HG02571 (cell line): ENCODE data around the gene COL4A2.
A peak's percentile ranks its signal among the peaks of the same experiment; 100 is the strongest.

Source experiments
- ATAC-seq: cut with Tn5 transposase; IDR thresholded peaks from one replicate; pipeline ENCODE4 v1.9.1; 2021; ENCODE audit warnings: mild to moderate bottlenecking, moderate library complexity; ENCODE audit not compliant: unreplicated experiment

Gene COL4A2

DNA sequence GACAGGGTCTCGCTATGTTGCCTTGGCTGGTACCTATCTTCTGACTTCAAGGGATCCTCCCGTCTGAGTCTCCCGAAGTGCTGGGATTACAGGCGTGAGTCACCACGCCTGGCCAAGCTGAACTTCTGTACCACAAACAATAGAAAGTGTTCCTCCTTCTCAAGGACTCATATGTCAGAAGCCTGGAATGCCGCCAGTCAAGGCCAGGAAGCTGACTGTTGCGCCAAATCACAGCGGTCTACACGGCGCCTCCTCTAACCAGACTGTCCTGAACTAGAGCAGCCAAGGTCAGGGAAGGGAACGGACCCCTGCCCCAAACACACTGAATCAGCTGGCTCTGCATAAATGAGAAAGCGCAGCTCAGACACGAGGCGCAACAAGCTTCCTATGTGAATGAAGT lies 239.8 kb downstream of the COL4A2 start:
- no peak for ATAC-seq

DNA sequence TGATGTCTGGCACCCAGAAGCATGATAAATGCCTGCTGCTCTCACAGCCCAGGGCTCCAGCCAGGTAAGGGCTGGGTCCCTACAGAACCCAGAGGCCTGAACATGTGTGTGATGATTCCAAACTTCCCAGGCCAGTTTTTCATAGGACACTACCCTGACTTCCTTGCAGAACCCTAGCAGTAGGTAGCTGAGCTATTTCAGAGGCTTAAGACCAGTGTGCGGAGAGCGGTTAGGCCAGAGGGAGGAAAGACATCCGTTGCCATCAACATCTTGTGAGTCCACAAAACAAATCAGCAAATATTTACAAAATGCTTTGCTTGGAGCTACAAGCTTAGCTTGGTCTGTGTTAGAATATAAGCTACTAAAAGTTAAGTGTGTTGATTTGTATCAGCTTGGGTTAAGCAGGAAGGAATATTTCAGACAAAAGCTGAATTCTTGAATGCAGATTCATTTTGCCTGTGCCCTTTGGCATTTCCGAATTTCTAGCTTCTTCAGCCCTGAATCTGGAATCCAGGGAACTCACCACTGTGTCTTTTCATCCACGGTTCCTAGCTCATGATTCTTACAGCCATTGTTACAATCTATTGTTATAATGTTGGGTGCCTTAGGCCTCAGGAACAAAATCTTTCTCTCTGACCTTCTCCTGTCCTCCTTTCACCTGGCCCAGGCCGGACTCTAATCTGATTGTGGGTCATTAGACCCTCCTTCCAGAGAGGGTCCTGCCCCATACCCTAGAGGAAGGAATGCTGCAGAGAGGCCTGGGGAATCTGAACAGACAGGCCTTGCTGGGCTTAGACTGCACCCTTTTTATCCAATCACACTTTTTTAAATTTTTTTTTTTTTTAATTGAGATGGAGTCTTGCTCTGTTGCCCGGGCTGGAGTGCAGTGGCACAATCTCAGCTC lies 242.1 kb downstream of the COL4A2 start:
- no peak for ATAC-seq

DNA sequence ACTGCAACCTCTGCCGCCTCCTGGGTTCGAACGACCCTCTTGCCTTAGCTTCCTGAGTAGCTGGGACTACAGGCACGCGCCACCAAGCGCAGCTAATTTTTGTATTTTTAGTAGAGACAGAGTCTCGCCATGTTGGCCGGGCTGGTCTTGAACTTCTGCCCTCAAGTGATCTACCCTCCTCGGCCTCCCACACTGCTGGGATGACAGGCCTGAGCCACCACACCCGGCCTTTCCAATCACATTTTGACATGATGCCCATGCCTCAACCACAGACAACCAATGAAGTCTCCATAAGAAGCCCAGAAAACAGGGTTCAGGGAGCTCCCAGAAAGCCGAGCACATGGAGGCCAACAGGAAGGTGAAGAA lies 242.7 kb downstream of the COL4A2 start:
- ATAC-seq, result no peak

DNA sequence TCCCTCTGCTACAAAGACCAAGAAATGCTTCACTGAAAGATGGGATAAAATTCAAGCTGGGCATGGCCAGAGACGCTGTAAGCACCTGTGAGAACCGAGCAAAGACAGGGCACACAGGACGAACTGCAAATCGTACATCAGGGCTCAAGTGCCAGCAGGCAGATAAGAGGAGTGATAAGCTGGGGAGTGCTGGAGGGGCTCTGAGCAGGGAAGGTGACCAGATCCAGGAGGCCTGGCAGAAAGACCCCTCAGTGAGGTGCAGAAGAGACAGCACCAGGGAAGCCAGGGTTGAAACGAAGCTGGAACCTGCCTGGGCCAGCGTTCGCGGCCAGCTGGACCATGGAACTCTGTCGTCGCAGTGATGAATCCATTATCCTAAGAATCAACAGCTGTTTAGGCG lies 244.2 kb downstream of the COL4A2 start:
- ATAC-seq, result no peak

DNA sequence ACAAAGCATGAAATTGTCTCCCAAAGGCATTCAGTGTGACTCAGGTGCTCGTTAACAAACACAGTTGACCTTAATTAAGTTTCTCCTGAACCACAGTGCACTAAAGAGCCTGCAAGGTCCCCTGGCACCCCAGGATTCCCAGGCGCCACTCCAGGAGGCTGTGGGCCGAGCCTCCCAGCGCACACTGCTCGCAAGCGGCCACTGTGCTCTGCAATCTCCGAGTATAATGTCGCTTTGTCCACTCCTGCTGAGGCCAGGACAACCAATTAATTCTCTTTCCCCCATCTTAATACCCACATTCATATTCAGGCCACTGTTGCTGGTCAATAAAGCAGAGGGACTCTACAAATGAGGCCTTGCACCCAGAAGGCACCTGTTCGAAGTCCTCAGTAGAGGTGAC lies 245.7 kb downstream of the COL4A2 start:
- ATAC-seq, result no peak

DNA sequence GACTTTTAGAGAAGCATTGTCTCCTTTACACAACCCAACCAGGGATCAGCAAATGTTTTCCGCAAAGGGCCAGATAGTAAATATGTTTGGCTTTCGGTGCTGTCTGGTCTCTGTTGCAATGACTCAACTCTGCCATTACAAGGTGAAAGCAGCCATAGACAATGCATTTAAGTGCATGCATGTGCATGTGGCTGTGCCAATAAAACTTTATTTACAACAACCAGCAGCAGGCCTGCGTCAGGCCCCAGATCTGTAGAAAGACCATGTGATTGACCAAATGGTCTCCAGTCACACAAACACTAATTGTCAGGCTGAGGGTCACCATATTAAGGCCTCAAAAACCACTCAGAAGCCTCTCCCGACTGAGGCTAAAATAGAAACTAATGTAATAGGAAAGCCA lies 246.3 kb downstream of the COL4A2 start:
- ATAC-seq, result no peak

DNA sequence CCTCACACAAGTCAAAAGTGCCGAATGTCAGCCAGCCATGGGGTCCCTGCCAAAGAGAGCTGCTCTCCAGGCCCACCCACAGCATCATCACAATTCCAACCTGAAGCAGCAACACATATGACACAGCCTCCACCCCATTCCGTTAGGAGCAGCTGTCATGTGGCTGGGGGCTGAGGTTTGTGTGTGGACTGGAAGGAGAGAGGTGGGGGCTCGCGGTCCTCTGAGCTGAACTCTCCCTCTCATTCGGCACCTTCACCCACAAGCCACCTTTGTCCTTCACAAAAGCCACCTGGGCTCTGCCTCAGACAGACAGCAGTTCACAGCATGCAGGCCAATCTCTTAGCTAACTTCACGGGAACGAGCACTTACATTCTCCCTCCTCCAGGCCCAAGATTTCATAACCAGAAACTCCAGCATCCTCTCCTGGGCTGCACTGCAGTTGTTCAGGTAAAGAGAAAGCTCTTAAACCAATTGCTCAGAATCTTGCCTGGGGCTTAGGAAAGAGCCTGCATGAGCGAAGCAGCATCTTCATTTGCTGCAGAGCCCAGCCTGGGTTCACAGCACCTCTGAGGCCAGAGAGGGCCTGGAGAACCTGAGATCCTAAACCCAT lies 247.2 kb downstream of the COL4A2 start:
- no peak for ATAC-seq

DNA sequence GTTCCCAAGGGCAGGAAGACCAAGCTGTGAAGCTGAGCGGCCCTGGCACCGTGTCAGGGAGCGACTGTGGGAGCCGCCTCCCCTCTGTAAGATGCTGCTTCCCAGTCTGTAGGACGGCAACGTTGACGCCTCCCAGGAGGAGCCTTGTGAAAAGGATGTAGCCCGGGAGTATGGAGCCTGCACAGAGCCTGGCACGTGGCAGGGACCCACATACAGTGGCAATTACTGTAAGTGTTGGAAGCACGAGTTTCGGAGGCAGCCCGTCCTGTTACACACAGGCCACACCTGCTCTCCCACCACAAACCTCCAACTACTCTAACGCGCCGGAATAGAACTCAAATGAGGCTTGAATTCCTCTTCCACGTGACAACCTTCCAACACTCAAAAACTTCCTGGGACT lies 247.9 kb downstream of the COL4A2 start:
- no peak for ATAC-seq

DNA sequence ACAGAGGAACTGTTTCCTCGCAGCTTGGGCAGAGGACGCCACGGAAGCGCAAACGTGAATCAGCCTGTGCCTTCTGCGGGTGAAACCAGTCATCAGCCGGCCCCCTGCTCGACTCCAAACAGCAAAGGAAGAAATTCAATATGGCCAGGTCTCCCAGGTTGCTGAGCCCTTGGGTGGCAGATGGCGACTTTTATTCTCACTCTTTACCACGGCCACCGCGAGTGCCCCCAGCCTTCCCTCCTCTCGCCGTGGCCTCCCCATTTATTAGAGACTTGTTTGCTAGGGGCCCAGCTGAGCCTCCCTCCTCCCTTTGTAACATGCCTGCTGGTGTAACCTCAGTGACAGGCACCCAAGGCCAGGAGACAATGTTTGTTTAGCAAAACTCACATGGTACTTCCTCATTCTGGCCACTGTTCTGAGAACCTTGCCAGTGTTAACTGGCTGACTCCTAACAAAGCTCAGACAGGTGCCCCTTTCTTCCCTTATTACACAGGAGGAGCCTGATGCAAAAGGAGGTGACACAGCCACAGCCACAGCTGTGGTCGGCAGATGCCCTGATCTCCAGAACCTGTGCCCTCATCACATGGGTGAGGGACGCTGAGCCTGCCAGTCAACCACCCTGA lies 248.6 kb downstream of the COL4A2 start:
- ATAC-seq, result no peak

DNA sequence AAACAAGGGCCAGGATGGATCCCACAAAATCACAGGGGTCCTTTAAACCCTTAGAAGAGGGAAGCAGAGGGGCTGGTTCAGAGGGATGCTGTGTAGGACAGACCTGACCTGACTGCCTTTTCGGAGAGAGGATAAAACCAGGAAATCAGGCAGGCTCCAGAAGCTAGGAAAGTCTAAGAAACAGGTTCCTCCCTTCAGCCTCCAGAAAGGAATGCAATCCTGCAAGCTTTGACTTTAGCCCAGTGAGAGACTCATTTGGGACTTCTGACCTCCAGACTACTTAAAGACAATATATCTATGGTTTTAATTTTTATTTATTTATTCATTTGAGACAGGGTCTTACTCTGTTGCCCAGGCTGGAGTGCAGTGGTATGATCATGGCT lies 249.1 kb downstream of the COL4A2 start:
- ATAC-seq, result no peak

DNA sequence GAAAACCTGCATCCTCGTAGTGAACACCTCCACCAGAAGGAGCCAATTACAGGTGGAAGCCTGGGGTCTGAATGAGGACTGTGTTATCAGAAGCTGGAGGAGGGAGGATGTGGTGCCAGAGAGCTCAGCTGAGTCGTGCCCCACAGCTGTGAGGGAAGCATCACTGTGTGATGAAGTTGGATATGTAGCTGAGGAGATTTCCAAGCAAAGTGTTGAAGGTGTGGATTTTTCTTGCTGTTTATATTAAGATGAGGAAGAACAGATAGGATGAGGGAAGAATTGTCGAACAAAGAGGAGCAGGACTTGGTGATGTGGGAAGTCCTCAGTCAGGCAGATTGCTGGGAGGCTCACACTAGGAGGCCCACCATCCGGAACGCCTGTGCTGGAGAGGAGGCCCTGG lies 250.0 kb downstream of the COL4A2 start:
- no peak for ATAC-seq

DNA sequence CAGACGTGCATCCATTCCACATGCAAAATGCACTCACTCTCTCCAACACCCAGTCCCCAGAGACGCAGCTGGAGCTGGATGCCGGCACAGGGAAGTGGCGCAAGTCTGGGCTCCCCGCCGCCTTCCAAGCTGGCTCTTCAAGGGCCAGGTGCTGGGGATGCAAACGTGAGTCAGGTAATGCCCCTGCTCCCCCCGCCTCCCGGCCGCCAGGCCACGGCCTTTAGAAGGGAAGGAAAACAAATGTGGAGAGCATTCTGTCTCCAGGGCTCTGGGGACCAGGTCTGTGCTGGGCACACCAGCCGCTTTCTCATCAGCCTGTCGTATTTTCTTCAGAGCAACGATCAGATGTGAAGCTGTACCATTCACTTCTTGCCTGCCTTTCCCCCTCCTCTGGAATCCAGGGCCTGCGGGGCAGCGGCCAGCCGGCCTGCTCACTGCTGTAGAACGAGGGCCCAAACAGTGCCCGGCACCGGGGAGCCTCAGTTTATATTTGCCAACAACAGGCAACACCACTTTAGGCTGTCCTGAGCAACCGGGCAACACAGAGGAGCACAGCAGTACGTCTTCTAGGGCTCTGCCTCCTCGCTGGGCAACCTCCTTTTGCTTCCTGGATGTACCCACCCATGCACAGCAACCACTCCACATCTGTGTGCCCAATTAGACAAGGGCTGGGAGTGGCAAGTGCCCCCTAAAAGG lies 250.7 kb downstream of the COL4A2 start:
- no peak for ATAC-seq

DNA sequence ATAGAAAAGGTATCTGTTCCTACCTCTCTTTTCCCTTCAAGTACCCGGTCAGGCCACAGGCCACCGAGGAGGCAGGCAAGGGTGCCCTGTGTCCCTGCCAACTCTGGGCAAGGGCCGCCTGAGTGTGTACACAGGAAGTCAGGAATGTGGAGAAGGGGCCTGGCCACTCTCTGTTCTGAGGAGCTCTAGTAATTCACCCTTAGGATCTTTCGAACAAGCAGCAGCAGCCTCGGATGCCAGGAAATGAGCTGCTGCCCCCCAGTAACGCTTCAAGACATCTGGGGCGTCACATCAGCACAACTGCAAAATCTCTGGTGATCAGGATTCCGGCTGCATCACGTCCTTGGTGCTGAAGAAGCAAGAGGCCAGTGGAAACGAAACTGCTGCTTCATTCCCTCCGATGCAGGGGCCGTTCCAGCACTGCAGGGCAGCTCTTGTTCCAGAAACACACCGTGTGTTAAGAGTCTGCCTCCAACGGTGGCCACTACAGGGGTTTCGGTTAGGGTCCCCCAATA lies 252.4 kb downstream of the COL4A2 start:
- no peak for ATAC-seq

DNA sequence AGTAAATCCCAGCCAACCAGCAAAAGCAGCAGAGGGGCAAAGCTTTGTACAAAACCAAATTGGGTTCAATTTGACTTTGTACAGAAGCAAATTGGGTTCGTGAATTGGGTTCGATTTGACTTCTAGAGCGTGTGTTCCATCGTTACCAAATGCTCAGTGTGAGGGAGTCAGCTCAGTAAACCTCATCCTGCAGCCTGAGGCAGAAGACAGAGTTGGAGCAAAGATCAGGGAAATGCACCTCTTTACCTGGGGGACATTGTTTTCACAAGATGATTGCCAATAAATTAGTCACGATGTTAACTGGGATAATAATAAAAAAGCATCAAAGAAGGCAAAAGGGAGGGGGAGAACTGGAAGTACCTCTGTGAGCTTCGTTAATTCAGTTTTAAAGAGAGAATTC lies 252.9 kb downstream of the COL4A2 start:
- no peak for ATAC-seq

DNA sequence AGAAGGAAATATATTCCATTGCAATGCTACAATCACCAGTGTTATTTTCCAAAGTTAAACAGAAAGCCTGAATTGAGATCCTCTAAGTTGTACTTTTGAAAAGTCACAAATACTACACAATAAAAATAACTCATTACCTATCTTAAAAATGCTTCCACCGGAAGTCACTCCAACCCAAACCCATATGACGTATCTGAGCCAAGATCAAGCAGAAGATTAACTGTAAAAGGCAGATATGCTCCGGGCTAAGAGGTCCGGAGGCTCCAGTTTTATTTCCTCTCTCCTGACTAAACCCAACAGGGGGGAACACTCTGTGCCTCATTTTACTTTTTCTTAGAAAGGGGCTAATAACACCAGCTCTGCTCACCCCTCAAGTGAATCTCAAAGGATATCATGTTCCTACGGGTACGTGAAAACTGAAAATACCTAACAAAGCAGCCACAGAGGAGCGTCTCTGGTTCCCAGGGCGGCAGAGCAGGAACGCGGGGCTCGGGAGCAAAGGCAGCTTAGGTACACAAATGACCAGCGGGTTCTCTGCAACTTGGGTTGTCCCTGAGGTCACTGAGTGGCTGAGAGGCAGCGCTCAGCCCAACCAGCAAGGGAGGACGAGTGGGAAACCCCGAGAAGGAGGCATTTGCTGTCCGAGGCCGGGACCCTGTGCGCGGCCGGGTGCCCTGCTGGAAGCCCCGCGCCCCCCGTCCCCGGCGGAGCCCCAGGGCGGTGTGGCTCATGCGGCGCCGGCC lies 253.7 kb downstream of the COL4A2 start:
- ATAC-seq, result peak; percentile 23

DNA sequence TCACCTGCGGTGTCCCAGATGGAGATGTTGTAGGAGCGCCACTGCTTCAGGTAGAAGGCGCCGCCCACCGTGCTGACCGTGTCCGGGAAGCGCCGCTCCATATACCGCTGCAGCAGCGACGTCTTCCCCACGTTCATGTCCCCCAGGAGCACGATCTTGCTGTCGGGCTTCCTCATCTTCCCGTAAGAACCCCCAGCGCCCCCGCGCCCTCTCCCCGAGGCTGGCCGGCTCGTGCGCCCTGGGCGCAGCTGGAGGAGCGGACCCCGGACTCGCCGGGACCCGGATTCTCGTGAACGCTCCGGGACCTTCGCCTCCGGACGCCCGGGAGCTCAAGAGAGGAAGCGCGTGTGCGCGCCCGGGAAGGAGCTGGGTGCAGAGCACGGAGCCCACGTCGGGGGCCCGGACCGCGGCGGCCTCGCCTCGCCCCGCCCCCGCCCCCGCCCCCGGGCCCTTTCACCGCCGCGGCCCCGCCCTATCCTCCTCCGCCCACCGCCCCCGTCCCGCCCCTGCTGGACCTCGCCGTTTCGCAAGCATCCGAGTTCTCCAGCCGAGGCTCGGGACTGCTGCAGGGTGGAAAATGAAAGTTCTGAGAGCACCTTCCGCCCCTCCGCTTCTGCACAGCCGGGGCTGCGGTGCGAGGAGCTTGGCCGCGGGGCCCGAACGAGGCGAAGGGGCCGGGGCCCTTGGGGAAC lies 254.4 kb downstream of the COL4A2 start, which contains the start of gene RAB20:
Gene RAB20, minus strand, starts transcription at position 379 of the 692 bp plus-strand sequence. Its CDS starts 203 bp downstream, at position 176.
- ATAC-seq, result peak; percentile 64

DNA sequence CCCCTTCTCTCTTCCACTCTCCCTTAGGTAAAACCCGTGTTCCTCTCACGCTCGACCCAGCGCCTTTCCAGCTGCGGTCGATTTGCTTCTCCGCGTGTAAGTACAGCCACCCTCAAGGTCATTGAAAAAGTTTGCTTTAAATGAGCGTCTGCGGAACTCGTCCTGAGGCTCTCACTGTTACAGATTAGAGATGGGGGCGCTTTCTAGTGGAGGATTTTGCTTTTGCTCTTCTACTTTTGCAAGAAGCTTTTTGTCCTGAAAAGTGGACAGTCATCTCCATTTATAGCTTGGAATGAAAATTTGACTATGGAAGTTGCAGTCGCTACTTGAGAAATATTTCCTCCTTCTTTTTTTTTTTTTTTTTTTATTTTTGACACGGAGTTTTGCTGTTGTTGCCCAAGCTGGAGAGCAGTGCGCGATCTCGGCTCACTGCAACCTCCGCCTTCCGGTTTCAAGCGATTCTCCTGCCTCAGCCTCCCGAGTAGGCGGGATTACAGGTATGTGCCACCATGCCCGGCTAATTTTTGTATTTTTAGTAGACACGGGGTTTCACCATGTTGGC lies 255.0 kb downstream of the COL4A2 start:
- no peak for ATAC-seq
